Breast epithelium (tissue), 3 donors: ENCODE results near the gene TOX3.

Experiments
- CTCF ChIP-seq, 3 donors: fragments of 450-650 bp; IDR thresholded peaks; one replicate each; pipeline ENCODE4 v1.5.1; 2016 to 2017; ENCODE audit warnings: antibody characterized with exemption in 3 of 3, mild to moderate bottlenecking in 3 of 3, moderate library complexity in 3 of 3
- POLR2A ChIP-seq: fragments of 450-650 bp; IDR thresholded peaks from one replicate; pipeline ENCODE4 v1.6.1; 2016; ENCODE audit warnings: antibody characterized with exemption, mild to moderate bottlenecking, moderate library complexity

- no peak for TF ChIP-seq CTCF (IDR thresholded peaks at IDR 0.05)
- TF ChIP-seq POLR2A = no peak
Measured at GRCh38 chr16:52416888-52417287, 130.1 kb downstream of the TOX3 start.
